ENCODE data around the gene TBC1D5.
A peak's percentile ranks its signal among the peaks of the same experiment; 100 is the strongest.
"Not testable (repeated sequence)": the region's sequence is repeated elsewhere in the genome, so short reads cannot be mapped to it uniquely, and the experiment has no call there.

The TBC1D5 gene

DNA sequence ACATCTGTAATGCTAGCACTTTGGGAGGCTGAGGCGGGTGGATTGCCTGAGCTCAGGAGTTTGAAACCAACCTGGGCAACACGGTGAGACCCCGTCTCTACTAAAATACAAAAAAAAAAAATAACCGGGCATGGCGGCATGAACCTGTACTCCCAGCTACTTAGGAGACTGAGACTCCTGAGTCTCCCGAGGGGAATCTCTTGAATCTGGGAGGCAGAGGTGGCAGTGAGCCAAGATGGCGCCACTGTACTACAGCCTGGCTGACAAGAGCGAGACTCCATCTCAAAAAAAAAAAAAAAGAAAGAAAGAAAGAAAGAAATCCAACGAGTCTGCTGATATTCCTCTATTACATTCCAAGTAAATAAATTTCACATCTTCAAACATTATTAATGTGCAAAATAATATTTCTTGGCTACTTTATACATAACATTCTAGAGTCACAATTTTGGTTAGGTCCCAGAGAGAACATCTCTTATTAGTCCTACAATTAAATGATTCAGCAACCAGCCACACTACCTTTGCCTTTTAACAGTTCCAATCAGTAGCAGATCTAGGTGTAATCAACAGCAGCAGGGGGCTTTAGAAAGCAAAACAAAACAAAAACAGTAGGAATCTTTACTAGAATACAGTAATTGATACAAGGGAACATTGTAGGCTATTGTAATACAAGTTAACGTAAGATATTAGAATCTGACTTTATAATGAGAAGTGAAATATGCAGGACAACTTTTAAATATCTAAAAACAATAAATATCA lies 195.8 kb downstream of the TBC1D5 start:
- DNase-seq: no peak

DNA sequence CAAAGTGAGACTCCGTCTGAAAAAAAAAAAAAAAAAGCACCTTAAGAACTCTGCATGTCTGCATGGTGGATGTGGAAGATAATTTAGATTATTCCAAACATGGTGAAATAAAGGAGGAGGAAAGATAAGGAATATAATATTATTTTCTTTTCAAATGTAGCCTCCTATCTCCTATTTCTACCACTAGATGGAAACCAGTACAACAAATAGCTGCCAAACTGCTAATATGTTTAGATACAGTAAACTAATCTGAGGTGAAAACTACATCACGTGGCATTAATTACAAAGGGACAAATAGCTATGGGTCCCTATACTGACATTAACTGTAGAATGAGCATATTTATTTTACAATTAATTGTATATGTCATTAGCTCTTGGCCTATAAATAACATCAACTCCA lies 197.8 kb downstream of the TBC1D5 start:
- no peak for DNase-seq

- no peak for DNase-seq
Measured at GRCh38 chr3:17542591-17542990, 199.8 kb downstream of the TBC1D5 start.

DNA sequence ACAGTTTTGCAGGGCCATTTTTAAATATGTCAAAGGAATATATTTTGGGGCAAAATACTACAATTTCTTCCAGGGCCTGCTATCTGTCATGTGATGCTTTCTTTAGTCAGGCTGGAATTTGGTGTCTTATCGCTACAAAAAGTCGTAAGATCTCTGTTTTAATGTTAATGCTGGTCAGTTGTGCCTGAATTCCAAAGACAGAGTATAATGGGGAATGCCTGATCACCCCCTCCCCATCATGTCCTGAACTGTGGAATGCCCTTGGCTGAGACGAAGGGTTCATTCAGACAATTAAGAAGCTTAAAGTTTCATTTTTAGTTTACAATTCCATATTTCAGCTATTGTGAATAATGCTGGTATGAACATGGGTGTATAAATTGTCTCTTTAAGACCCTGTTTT lies 203.0 kb downstream of the TBC1D5 start:
- DNase-seq: no peak

DNA sequence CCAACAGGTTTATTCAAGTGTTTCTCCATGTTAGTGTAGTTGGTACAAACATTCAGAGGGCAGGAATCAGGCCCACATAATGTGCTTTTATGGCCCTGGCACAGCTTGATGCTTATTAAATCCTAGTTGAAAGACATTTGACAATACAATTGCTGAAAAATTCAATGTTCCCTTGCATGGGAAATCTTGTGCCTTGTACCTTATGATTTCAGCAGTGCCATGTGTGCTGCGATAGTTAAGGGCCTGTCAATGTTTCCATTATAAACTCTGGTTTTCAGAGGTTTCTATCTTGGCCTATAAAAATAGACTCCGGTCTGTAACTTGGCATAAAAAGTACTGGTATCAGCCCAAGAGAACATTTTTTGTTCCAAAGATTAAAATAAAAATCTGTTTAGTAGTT lies 207.2 kb downstream of the TBC1D5 start:
- no peak for DNase-seq

GRCh38 chr3:17532446-17532845 lies 210.0 kb downstream of the TBC1D5 start:
- DNase-seq: not testable (repeated sequence)

GRCh38 chr3:17529677-17530076 lies 212.8 kb downstream of the TBC1D5 start:
- no peak for DNase-seq

GRCh38 chr3:17518189-17519059 lies 224.0 kb downstream of the TBC1D5 start:
- peak in 6 of 56 donors; percentile 2 to 15 (median 5) for DNase-seq

DNA sequence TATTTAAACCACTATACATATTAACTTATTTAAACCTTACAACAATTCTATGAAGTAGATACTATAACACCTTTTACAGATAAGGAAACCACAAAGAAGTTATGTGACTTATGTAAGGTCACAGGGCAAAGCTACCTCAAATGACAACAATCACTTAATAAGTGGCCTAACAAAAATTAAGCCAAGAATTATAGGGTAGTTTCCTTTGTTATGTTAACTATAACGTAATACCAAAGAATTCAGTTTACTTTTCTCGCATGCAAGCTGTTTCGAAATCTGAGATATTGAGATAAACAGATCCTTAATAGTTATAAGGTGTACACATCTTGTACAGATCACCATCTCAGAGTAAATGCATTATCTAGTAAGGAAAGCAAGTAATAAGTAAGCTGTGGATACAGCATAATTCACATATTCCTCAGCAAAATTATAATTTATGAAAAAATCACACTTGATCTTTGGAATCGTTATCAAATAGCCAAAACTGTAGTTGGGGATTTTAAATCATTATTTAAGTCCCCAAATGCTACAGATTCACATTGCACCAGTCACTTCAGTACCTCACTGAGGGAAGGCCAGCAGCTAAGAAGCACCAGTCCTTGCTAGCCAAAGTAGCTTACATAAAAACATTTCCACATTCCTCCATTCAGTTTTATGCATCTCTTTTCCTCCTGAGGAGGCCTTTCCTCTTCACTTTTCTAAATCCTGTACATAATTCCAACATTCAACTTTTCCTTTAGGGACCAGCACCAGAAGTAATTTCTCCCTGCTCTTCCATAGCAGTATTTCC lies 226.8 kb downstream of the TBC1D5 start:
- DNase-seq: no peak

- DNase-seq: no peak
Measured at GRCh38 chr3:17514597-17514996, 227.8 kb downstream of the TBC1D5 start.

GRCh38 chr3:17510265-17510664 lies 232.2 kb downstream of the TBC1D5 start:
- no peak for DNase-seq

DNA sequence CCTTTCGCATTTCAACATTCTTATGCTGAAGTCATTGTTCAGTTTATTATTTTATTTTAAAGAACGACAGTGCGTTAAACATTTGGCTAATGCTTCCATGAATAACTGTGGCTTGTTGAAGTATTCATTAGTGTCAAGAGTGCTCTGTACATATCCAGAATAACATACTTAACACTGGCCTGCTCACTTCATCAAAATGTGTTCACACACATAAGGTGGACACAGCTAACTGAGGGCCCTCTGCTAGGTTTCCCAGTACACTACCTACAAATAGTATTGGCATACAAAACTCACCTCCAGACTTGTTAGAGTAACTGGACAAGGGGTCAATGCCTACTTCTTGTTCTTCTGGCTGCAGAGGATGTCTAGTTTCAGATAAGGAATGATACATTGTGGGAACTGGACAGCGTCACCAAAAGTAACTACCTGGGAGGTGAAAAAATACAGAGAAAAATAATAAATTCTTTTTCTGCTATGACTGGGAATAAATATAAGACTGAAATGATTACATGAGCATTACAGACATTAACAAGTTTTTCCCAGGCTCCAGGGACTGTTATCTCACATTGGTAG lies 234.2 kb downstream of the TBC1D5 start:
- no peak for DNase-seq

- no peak for DNase-seq
Measured at GRCh38 chr3:17507480-17507879, 235.0 kb downstream of the TBC1D5 start.

DNA sequence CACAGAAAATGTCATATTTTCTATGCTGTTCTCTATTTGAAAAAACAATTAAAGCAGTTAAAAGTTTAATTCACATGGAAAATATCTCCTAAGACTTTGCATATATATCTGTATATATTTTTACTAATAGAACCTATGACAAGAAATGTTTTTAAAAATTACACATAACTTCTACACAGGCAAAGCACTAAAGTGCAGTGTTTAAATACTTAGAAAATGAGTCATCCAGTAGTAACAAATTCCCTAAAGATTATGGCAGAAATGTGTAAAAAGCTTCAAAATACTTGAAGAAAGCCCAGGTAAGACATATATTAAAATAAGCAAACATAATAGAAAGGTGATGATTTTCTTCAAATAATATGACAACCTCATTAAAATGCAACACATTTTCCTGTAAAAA lies 236.6 kb downstream of the TBC1D5 start:
- no peak for DNase-seq

- DNase-seq: no peak
Measured at GRCh38 chr3:17501745-17502144, 240.7 kb downstream of the TBC1D5 start.

DNA sequence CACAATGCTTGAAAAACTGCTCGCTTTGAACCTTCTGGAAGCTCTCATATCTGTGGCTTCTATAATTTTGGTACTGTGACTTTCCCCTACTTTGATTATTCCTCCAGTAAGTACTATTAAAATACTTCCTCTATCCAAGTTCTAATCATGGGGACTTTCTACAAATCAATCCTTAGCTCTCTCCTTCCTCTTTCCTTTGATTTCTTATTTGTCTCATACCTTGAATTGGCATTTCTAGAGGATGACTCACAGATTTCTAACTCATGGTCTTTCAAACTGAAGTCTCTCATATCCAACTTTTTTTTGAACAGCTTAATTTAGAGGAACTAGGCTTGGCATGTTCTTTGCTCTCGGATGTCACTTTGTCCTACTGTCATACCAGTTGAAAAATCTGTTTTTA lies 241.8 kb downstream of the TBC1D5 start:
- no peak for DNase-seq

DNA sequence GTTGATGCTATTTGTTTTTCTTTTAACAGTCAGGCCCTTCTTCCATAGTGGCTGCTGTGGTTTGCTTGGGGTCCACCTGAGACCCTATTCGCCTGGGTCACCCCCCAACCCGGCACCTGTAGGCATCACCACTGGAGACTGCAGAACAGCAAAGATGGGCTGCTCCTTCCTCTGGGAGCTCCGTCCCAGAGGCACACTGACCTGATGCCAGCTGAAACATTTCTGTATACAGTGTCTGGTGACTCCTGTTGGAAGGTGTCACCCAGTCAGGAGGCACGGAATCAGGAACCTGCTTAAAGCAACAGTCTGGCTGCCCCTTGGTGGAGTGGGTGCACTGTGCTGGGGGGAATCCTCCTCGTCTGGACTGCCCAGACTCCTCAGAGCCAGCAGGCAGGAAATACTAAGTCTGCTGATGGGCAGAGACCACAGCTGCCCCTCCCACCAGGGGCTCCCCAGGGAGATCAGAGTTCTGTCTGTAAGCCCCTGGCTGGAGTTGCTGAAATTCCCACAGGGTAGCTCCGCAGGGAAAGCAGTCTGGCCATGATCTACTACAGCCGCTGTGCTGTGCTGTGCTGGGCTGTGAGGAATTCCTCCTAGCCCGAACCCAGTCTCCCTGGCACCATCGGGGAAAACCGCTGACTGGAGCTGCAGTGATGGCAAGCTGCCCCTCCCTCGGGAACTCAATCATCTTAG lies 248.2 kb downstream of the TBC1D5 start:
- no peak for DNase-seq

DNA sequence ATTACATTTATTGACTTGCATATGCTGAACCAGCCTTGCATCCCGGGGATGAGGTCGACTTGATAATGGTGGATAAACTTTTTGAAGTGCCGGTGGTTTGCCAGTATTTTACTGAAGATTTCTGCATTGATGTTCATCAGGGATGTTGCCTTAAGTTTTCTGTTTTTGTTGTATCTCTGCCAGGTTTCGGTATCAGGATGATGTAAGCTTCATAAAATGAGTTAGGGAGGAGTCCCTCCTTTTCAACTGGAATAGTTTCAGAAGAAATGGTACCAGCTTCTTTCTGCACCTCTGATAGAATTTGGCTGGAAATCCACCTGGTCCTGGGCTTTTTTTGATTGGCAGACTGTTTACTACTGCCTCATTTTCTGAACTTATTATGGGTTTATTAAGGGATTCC lies 250.8 kb downstream of the TBC1D5 start:
- no peak for DNase-seq

- not testable (repeated sequence) for DNase-seq
Measured at GRCh38 chr3:17491190-17491589, 251.2 kb downstream of the TBC1D5 start.

GRCh38 chr3:17489139-17489538 lies 253.3 kb downstream of the TBC1D5 start:
- no peak for DNase-seq

- no peak for DNase-seq
Measured at GRCh38 chr3:17481116-17481515, 261.3 kb downstream of the TBC1D5 start.
